GM23338 (cell line): Measurements from ENCODE around the gene APOC1. TPM values are rescaled to one million over a fixed set of nuclear protein-coding genes. Genes with fewer than 3 reads are reported as not detected.
A peak's percentile ranks its signal among the peaks of the same experiment; 100 is the strongest.
"Not testable (repeated sequence)": the region's sequence is repeated elsewhere in the genome, so short reads cannot be mapped to it uniquely, and the experiment has no call there.

Experiments
- ATAC-seq: fragments of 200-7000 bp; cut with Tn5 transposase; 3 replicates; pipeline ENCODE4 v1.9.1; 2020
- DNase-seq: peaks from one replicate; pipeline ENCODE4 v3.0.0-alpha.2; 2015; ENCODE audit warnings: low spot score
- H2AFZ ChIP-seq: fragments of 200-600 bp; sonication (generic); 2 replicates; pipeline ENCODE4 v1.8.0; 2016; ENCODE audit warnings: antibody characterized with exemption, mild to moderate bottlenecking, moderate library complexity
- H3F3A ChIP-seq: fragments of 200-600 bp; sonication (generic); replicated peaks from 2 replicates; pipeline ENCODE4 v1.8.0; 2017; ENCODE audit warnings: antibody characterized with exemption, mixed run types, low read depth
- H3K27ac ChIP-seq: fragments of 200-600 bp; sonication (generic); 2 replicates; pipeline ENCODE4 v1.6.1; 2016; ENCODE audit warnings: low read depth
- H3K27me3 ChIP-seq: fragments of 200-600 bp; sonication (generic); 2 replicates; pipeline ENCODE4 v1.8.0; 2016; ENCODE audit warnings: mild to moderate bottlenecking, mixed run types, moderate library complexity; ENCODE audit not compliant: insufficient read depth
- H3K36me3 ChIP-seq: fragments of 200-600 bp; sonication (generic); 2 replicates; pipeline ENCODE4 v1.8.0; 2016; ENCODE audit warnings: mild to moderate bottlenecking; ENCODE audit not compliant: insufficient read depth
- H3K4me1 ChIP-seq: fragments of 200-600 bp; sonication (generic); 2 replicates; pipeline ENCODE4 v1.8.0; 2016; ENCODE audit warnings: mild to moderate bottlenecking, moderate library complexity; ENCODE audit not compliant: insufficient read depth
- H3K4me2 ChIP-seq: fragments of 200-600 bp; sonication (generic); 2 replicates; pipeline ENCODE4 v1.7.1; 2017; ENCODE audit warnings: mixed run types
- H3K4me3 ChIP-seq: fragments of 200-600 bp; sonication (generic); 2 replicates; pipeline ENCODE4 v1.6.1; 2016; ENCODE audit warnings: mixed run types
- H3K79me2 ChIP-seq: fragments of 200-600 bp; sonication (generic); replicated peaks from 2 replicates; pipeline ENCODE4 v1.8.0; 2017; ENCODE audit warnings: mild to moderate bottlenecking; ENCODE audit not compliant: insufficient read depth
- H3K9me2 ChIP-seq: fragments of 200-600 bp; sonication (generic); 2 replicates; pipeline ENCODE4 v1.8.0; 2017; ENCODE audit not compliant: insufficient read depth
- H4K20me1 ChIP-seq: fragments of 200-600 bp; sonication (generic); replicated peaks from 2 replicates; pipeline ENCODE4 v1.8.0; 2017; ENCODE audit warnings: mild to moderate bottlenecking; ENCODE audit not compliant: insufficient read depth
- H3K27ac Mint-ChIP-seq: 2 replicates; pipeline ENCODE4 v1.8.0; 2020; ENCODE audit warnings: inconsistent platforms, mild to moderate bottlenecking, moderate library complexity, mixed read lengths
- H3K27me3 Mint-ChIP-seq: 3 replicates; pipeline ENCODE4 v1.8.0; 2022; ENCODE audit warnings: low read depth, mild to moderate bottlenecking, moderate library complexity, mixed read lengths, inconsistent platforms; ENCODE audit not compliant: insufficient read depth, poor library complexity
- H3K36me3 Mint-ChIP-seq: 3 replicates; pipeline ENCODE4 v1.8.0; 2021; ENCODE audit warnings: low read depth, mild to moderate bottlenecking, inconsistent platforms, moderate library complexity, mixed read lengths
- H3K4me1 Mint-ChIP-seq: 3 replicates; pipeline ENCODE4 v1.8.0; 2020; ENCODE audit warnings: mild to moderate bottlenecking, inconsistent platforms, mixed read lengths
- H3K4me3 Mint-ChIP-seq: 3 replicates; pipeline ENCODE4 v1.8.0; 2021; ENCODE audit warnings: moderate library complexity, mild to moderate bottlenecking, inconsistent platforms, mixed read lengths
- H3K9me3 Mint-ChIP-seq: 3 replicates; pipeline ENCODE4 v1.8.0; 2020; ENCODE audit warnings: moderate library complexity, mild to moderate bottlenecking, inconsistent platforms, mixed read lengths
- CREB1 ChIP-seq: fragments of 250-450 bp; sonication (Bioruptor Pico); IDR thresholded peaks from 2 replicates; pipeline ENCODE4 v1.5.0; 2020; ENCODE audit warnings: low read depth, mild to moderate bottlenecking, moderate library complexity
- CTCF ChIP-seq, 2 experiments: fragments of 200-600 bp in 1 of 2; sonication (generic) in 1 of 2; conservative IDR thresholded peaks; 2 replicates each; pipeline versions ENCODE4 v1.5.1 to v1.6.1; 2016 to 2017; ENCODE audit warnings: antibody characterized with exemption in 2 of 2, low read depth in 2 of 2, mild to moderate bottlenecking in 2 of 2, moderate library complexity in 1 of 2
- ETS1 ChIP-seq: IDR thresholded peaks from 2 replicates; pipeline ENCODE4 v1.6.1; 2016; ENCODE audit warnings: antibody characterized with exemption
- EZH2 ChIP-seq: fragments of 200-600 bp; sonication (generic); IDR thresholded peaks from one replicate; pipeline ENCODE4 v1.8.0; 2017; ENCODE audit warnings: antibody characterized with exemption, mild to moderate bottlenecking, low read depth; ENCODE audit not compliant: unreplicated experiment
- JUNB ChIP-seq: IDR thresholded peaks from one replicate; pipeline ENCODE4 v1.6.1; 2016; ENCODE audit warnings: antibody characterized with exemption; ENCODE audit not compliant: unreplicated experiment
- NANOG ChIP-seq: IDR thresholded peaks from 2 replicates; pipeline ENCODE4 v1.6.1; 2016; ENCODE audit warnings: antibody characterized with exemption, borderline replicate concordance
- POLR2AphosphoS5 ChIP-seq: IDR thresholded peaks from 2 replicates; pipeline ENCODE4 v1.6.1; 2016; ENCODE audit warnings: antibody characterized with exemption, low read depth
- REST ChIP-seq: IDR thresholded peaks from one replicate; pipeline ENCODE4 v1.6.1; 2018; ENCODE audit warnings: antibody characterized with exemption; ENCODE audit not compliant: unreplicated experiment
- STAT1 ChIP-seq: IDR thresholded peaks from one replicate; pipeline ENCODE4 v1.6.1; 2016; ENCODE audit warnings: antibody characterized with exemption; ENCODE audit not compliant: unreplicated experiment
- long read RNA-seq: library from polyadenylated mRNA; unstranded; transcript quantifications from one replicate; pipeline ENCODE4 v2.0.0, GENCODE V29; 2020; ENCODE audit not compliant: unreplicated experiment
- polyA plus RNA-seq: library from polyadenylated mRNA; unstranded; fragments of >200 nt; fragmentation: Nextera tagmentation; extraction: Ambion mirVana; gene quantifications from 2 replicates; pipeline ENCODE4 v1.2.1, GENCODE V29; 2016
- total RNA-seq: library from RNA; depleted of rRNA; stranded (reverse); fragments of >200 nt; shearing (Covaris generic); gene quantifications from 2 replicates; pipeline ENCODE4 v1.2.3, GENCODE V29; 2014; rRNA removed

APOC1 gene
- 25.4 and 26.8 TPM in 2 replicates for total RNA-seq
- polyA plus RNA-seq: 221 and 252 TPM in 2 replicates
- long read RNA-seq, transcript APOC1-208 (4 exons, 430 nt): major isoform, 26 of 34 reads
- long read RNA-seq, partial matches to known transcripts: 4 of 34 reads
- long read RNA-seq, other reads (novel, unspliced or antisense): 3 of 34 reads

- Histone ChIP-seq H3K27ac (peak within 1 kb of the TSS; percentile 95), H3K4me3 (peak within 1 kb of the TSS; percentile 74), H3K4me1 (peaks cover 22% of the 10 kb centered on the region), H3K4me2 (peak within 1 kb of the TSS; percentile 90), H2AFZ (peak within 1 kb of the TSS; percentile 87)
- peak; percentile 95 for DNase-seq
- peak; percentile 89 for ATAC-seq
- not testable (repeated sequence) for H3K36me3 ChIP-seq, H3F3A ChIP-seq, H4K20me1 ChIP-seq, H3K27me3 ChIP-seq, H3K9me2 ChIP-seq, H3K9me3 Mint-ChIP-seq, H3K36me3 Mint-ChIP-seq, H3K79me2 ChIP-seq
- H3K27me3 Mint-ChIP-seq: peaks cover 15% of the 10 kb centered on the region
- peak within 1 kb of the TSS; percentile 89 for H3K4me3 Mint-ChIP-seq
- H3K4me1 Mint-ChIP-seq: peaks cover 34% of the 10 kb centered on the region
- TF ChIP-seq POLR2AphosphoS5: peak; percentile 64
- peak; percentile 95 for TF ChIP-seq CREB1
- peak within 1 kb of the TSS; percentile 99 for H3K27ac Mint-ChIP-seq
These were observed at the start of gene APOC1 for GRCh38 chr19:44914433-44915206. APOC1 (plus strand) TSS chr19:44914608; CDS start chr19:44914892, 284 bp downstream.

- peaks cover 66% of the 10 kb centered on the region for H3K36me3 Mint-ChIP-seq
These were observed 49.1 kb upstream of the APOC1 start for GRCh38 chr19:44865196-44865767.

More at GRCh38 chr19:44865196-44865767, 49.1 kb upstream of the APOC1 start:
- Histone ChIP-seq H3F3A (0 out of 2 replicates have a peak, but pooled peaks cover 2% of the 10 kb centered on the region), H4K20me1 (peaks cover 35% of the 10 kb centered on the region), H2AFZ (no peak overlapping the region), H3K79me2 (peaks cover 33% of the 10 kb centered on the region), H3K4me2 (no peak overlapping the region), H3K36me3 (peaks cover 20% of the 10 kb centered on the region), H3K4me1 (no peaks in the 10 kb centered on the region), H3K4me3 (no peak overlapping the region), H3K9me2 (no peaks in the 10 kb centered on the region), H3K27me3 (no peaks in the 10 kb centered on the region), H3K27ac (no peak overlapping the region)
- TF ChIP-seq CREB1 (no peak), EZH2 (no peak), ETS1 (no peak), REST (no peak), STAT1 (no peak), CTCF (conservative IDR thresholded peaks at IDR 0.05; ENCODE audit: low read depth in 2 of 2) (no peak), NANOG (no peak), JUNB (no peak), POLR2AphosphoS5 (no peak)
- H3K4me3 Mint-ChIP-seq: no peak overlapping the region; the same call in 2 of the 3 replicates
- 0 out of 2 replicates have a peak overlapping the region, but pooled peaks have one; percentile 68 for H3K27ac Mint-ChIP-seq
- H3K27me3 Mint-ChIP-seq: peaks cover 7% of the 10 kb centered on the region
- DNase-seq: no peak
- no peaks in the 10 kb centered on the region for H3K4me1 Mint-ChIP-seq
- H3K9me3 Mint-ChIP-seq: no peaks in the 10 kb centered on the region; the same call in 2 of the 3 replicates
- ATAC-seq: no peak
